Psoas muscle (tissue), 8 donors: ENCODE data around the gene USP19. TPM values are rescaled to one million over a fixed set of nuclear protein-coding genes. Genes with fewer than 3 reads are reported as not detected.

ENCODE experiments used
- ATAC-seq, 4 donors: fragments of 200-7000 bp; cut with Tn5 transposase; one replicate each; pipeline ENCODE4 v1.9.1; 2020; ENCODE audit warnings: moderate library complexity in 3 of 4, mild to moderate bottlenecking in 2 of 4
- DNase-seq, 2 donors: peaks; one replicate each; pipeline ENCODE4 v3.0.0-alpha.2; 2020
- H3K27ac ChIP-seq: fragments of 200-600 bp; one replicate; pipeline ENCODE4 v1.8.0; 2022
- H3K27me3 ChIP-seq, 3 donors: fragments of 200-600 bp in 1 of 3; one replicate each; pipeline versions ENCODE4 v1.6.1 to v1.8.0; 2013 to 2022; ENCODE audit warnings: low read length in 2 of 3, mild to moderate bottlenecking in 2 of 3, moderate library complexity in 1 of 3; ENCODE audit not compliant: insufficient read depth in 3 of 3
- H3K36me3 ChIP-seq, 2 donors: fragments of 200-600 bp in 1 of 2; one replicate each; pipeline versions ENCODE4 v1.6.1 to v1.8.0; 2013 to 2022; ENCODE audit warnings: low read depth in 1 of 2, mild to moderate bottlenecking in 1 of 2, moderate library complexity in 1 of 2; ENCODE audit not compliant: insufficient read depth in 1 of 2
- H3K4me1 ChIP-seq: fragments of 200-600 bp; one replicate; pipeline ENCODE4 v1.8.0; 2022
- H3K4me3 ChIP-seq: fragments of 200-600 bp; one replicate; pipeline ENCODE4 v1.8.0; 2022; ENCODE audit warnings: mild to moderate bottlenecking
- H3K9me3 ChIP-seq: fragments of 200-600 bp; one replicate; pipeline ENCODE4 v1.8.0; 2022
- WGBS, 3 donors: extraction: QIAGEN DNeasy Blood & Tissue Kit; methylation state at CpG; one replicate each; pipeline versions ENCODE4 v1.1.6 to v1.1.7; 2013; 5-methylcytosine and 5-hydroxymethylcytosine counted together
- intact Hi-C, 2 donors: fragments of 100-400 bp; cut with DNase I; formaldehyde crosslinking; loops; one replicate each; pipeline versions ENCODE4 v1.11.0 to v1.14.2; 2022
- polyA plus RNA-seq, 3 donors: library from polyadenylated mRNA; stranded (reverse); fragments of 200-250 nt; gene quantifications; one replicate each; pipeline ENCODE4 v1.2.3, GENCODE V29; 2013
- total RNA-seq, 4 donors: library from RNA; stranded (reverse); fragmentation: NEBNext Ultra II Directional in 2 of 4; extraction: Animal tissue kit (Norgen Biotek cat#: 25700) in 2 of 4; gene quantifications; one replicate each; pipeline versions ENCODE4 v1.2.1 to v1.2.4, GENCODE V29; 2021 to 2023
- TF ChIP-seq, protein P1 (sequence below): fragments of 200-600 bp; IDR thresholded peaks from one replicate; pipeline ENCODE4 v1.8.0; 2022; ENCODE audit warnings: antibody characterized with exemption
- donor health status: healthy with polysubstance abuse.
- donor health status: DM: no; HTN: no; CAD: no; lungs with moderate emphysema.
- donor health status: Bipolar disorder and iron deficiency.
- donor health status: healthy.
- donor health status: DM: yes; HTN: yes; CAD: no.
- donor health status: DM: no; HTN: no; CAD: no.
- donor health status: DM: no; HTN: no; CAD: no.
- donor health status: DM: yes; HTN: yes; CAD: no.

USP19 gene
- total and polyA plus RNA-seq, 7 donors = 29.5 to 109 (median 91.1) TPM

DNA sequence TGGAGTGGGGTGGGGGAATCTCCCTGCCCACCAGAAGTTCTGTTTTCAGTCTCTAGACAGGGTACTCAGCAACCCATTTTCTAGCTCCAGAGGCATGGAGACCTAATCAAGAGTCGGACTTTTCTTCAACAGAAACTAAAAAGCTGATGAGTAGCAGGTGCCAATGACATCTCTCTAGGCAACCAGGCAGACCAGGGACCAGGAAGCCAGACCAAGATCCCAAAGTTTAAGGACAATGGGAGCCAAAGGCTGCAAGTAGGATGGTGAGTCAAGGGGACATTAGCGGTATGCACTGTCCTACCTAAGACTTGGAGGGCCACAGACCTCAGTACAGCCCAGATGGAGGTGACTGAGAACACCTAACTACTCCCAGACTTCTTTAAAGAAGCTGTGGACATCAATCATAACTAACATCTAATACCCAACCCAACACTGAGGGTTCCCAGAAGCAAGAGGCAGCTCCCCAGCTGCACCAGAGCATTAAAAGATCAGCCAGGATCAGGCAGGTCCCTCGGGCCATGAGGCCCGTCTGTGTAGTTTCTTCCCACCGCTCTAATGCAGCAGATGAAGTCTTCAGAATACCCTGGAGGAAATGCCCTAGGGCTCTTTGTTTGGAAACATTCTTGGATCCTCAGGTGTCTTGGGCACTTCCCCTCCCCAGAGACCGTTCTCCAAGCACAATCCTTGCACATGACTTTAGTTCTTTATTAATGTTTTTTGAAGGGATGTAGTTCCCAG is 44.5 kb upstream of the USP19 start:
- no peak for DNase-seq
- Histone ChIP-seq H3K27ac (peak overlapping the region; percentile 95), H3K4me3 (peak overlapping the region; percentile 98), H3K36me3 (peaks cover 5 to 16% of the 10 kb centered on the region in 2 donors), H3K27me3 (no peaks in the 10 kb centered on the region), H3K9me3 (no peaks in the 10 kb centered on the region), H3K4me1 (peaks cover 16% of the 10 kb centered on the region)
- 17 to 27% (median 22%) methylated on average over 6 of the region's 6 CpGs for WGBS, 3 donors
- no peak for ATAC-seq
- intact Hi-C loops = loop anchor here in 1 of 2 donors (5.0 kb wide), 1 partner anchor 43 kb away; the partner anchor contains the start of gene USP19
- TF ChIP-seq, protein P1, sequence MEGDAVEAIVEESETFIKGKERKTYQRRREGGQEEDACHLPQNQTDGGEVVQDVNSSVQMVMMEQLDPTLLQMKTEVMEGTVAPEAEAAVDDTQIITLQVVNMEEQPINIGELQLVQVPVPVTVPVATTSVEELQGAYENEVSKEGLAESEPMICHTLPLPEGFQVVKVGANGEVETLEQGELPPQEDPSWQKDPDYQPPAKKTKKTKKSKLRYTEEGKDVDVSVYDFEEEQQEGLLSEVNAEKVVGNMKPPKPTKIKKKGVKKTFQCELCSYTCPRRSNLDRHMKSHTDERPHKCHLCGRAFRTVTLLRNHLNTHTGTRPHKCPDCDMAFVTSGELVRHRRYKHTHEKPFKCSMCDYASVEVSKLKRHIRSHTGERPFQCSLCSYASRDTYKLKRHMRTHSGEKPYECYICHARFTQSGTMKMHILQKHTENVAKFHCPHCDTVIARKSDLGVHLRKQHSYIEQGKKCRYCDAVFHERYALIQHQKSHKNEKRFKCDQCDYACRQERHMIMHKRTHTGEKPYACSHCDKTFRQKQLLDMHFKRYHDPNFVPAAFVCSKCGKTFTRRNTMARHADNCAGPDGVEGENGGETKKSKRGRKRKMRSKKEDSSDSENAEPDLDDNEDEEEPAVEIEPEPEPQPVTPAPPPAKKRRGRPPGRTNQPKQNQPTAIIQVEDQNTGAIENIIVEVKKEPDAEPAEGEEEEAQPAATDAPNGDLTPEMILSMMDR = no peak

DNA sequence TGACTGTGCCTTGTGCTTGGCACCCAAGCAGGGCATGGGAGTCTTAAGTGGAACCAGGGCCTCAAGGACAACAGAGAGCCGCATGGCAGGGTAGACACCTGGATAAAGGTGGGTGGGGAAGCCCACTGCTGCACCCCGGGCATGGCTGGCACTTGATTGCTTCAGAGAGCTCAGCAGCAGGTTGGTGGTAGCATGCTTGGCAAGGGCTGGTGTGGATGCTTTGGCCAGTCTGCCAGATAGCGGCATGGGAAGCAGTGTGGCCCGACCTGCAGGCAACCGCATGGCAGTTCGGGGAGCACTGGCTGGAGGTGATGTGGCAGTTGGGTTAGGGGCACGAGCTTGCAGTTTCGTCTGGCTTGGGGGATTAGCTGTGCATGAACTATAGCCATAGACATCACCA is 43.0 kb upstream of the USP19 start:
- H3K4me1 ChIP-seq = peaks cover 16% of the 10 kb centered on the region
- intact Hi-C loops = no loop called here
- 82 to 87% (median 83%) methylated on average over 8 of the region's 8 CpGs for WGBS, 3 donors
- DNase-seq = no peak
- TF ChIP-seq, protein P1 = no peak
- H3K36me3 ChIP-seq = peaks cover 5 to 16% of the 10 kb centered on the region in 2 donors
- no peak overlapping the region for H3K27ac ChIP-seq
- no peak overlapping the region for H3K4me3 ChIP-seq
- H3K27me3 ChIP-seq = no peaks in the 10 kb centered on the region
- H3K9me3 ChIP-seq = no peaks in the 10 kb centered on the region
- no peak for ATAC-seq

DNA sequence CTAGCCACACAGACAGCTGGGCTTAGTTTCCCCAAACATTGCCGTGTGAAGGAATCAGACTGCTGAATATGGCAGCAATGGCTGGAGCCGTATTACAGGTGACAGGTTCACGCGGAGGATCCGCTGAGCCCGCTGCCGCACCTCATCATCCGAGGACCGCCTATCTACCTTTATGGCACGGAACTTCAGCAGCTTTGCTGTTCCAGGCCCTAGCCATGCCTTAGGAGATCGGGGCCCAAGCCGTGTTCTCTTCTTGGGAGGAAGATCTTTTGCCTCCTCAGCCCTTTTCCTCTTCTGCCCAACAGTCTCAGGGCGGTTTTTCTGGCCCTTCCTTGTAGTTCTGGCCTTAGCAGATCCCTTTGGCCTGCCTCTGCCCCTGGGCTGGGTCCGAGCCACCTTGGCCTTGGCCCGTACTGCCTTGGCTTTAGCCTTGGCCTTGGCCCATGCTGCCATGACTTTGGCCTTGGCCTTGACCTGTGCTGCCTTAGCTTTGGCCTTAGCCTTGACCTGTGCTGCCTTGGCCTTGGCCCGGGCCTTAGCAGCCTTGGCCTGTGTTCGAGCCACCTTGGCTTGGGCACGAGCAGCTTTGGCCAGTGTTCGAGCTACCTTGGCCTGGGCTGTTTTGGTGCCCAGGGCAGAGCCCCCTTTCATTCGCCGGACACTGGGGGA is 42.3 kb upstream of the USP19 start:
- Histone ChIP-seq H3K27me3 (no peaks in the 10 kb centered on the region), H3K4me1 (peaks cover 16% of the 10 kb centered on the region), H3K4me3 (no peak overlapping the region), H3K27ac (no peak overlapping the region), H3K9me3 (no peaks in the 10 kb centered on the region), H3K36me3 (peaks cover 5 to 16% of the 10 kb centered on the region in 2 donors)
- ATAC-seq (no peak), DNase-seq (no peak)
- intact Hi-C loops = no loop called here
- TF ChIP-seq, protein P1 = no peak
- WGBS, 3 donors = 73 to 84% (median 73%) methylated on average over 21 of the region's 21 CpGs

DNA sequence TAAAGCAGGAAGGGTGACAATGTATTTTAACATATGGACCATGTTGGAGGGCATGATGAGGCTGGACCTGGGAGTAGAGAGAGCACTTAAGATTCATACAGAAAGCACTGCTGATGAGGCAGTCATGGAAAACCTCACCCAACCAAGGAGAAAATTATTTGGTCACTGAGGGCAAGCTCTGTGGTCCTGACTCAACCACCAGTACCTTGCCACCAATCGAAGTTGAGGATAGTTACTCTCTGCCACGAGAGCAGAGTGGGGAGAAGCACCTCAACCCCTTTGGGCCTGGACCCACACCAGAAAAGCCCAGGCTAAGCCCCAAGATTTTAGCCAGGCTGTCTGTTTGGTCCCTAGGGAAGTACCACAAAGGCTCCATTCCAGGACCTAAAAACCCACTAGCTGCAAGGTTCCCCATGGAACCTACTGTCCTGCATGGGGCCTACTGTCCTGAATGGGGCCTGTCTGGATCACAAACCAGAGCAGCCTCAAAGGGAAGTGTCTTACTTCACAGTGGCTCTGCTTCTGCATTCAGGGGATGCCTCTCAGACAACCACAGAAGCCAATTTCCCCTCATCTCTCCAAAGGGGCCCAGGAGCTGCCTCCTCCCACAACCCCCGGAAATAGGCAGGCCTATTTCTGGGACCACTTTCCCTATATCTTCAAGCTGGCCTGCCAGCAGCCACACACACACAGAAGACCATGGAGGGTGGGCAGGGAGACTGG is 41.3 kb upstream of the USP19 start:
- no peak overlapping the region for H3K4me3 ChIP-seq
- WGBS, 3 donors = 81 to 88% (median 88%) methylated on average over 3 of the region's 3 CpGs
- no peaks in the 10 kb centered on the region for H3K27me3 ChIP-seq
- H3K27ac ChIP-seq = no peak overlapping the region
- no peak for DNase-seq
- TF ChIP-seq, protein P1 = no peak
- intact Hi-C loops = no loop called here
- H3K36me3 ChIP-seq = peaks cover 5 to 16% of the 10 kb centered on the region in 2 donors
- peaks cover 16% of the 10 kb centered on the region for H3K4me1 ChIP-seq
- no peaks in the 10 kb centered on the region for H3K9me3 ChIP-seq
- no peak for ATAC-seq
